ENCODE results near the gene LRRC8D.

DNA sequence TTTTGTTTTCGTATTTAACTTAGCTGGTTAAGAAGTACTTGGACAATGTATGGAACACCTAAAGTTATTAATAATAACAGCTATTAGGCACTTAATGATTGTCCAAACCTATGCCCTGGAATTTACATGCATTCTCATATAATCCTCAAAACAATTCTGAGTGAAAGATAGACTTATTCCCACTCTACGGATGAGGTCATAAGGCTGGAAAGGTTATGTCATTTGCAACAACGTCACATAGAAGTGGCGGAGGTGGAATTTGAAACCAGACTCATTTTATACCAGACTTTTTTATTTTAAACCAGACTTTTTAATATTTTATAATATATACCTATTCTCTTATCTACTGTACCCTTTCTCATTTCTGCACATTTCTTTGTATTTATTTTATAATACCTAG lies 8.4 kb downstream of the LRRC8D start:
- TF ChIP-seq POLR2A (IDR thresholded peaks at IDR 0.05; ENCODE audit: low read length) (no peak), GATA1 (IDR thresholded peaks at IDR 0.05; ENCODE audit: low read depth, low read length) (no peak)
